Activated naive CD4-positive, alpha-beta T cell treated with anti-CD3 and anti-CD28 coated beads, Interleukin-2, amount 50 U/mL, for 72 hours (primary cell): ENCODE data around the gene SAPCD1. TPM values are rescaled to one million over a fixed set of nuclear protein-coding genes. Genes with fewer than 3 reads are reported as not detected.

Source experiments
- ATAC-seq, 2 donors: fragments of 150-1000 bp; cut with Tn5 transposase; 2 replicates each; pipeline ENCODE4 v1.10.0; 2021; ENCODE audit warnings: mild to moderate bottlenecking in 2 of 2, moderate library complexity in 2 of 2
- DNase-seq, 2 donors: peaks; one replicate each; pipeline ENCODE4 v3.0.0; 2021 to 2022; ENCODE audit warnings: low spot score in 2 of 2
- H3K27ac Mint-ChIP-seq, 2 donors: one replicate each; pipeline ENCODE4 v1.8.0; 2022; ENCODE audit warnings: mild to moderate bottlenecking in 2 of 2, mixed read lengths in 2 of 2
- H3K36me3 Mint-ChIP-seq, 2 donors: one replicate each; pipeline ENCODE4 v1.8.0; 2022; ENCODE audit warnings: mixed read lengths in 2 of 2
- H3K9me3 Mint-ChIP-seq, 2 donors: one replicate each; pipeline ENCODE4 v1.8.0; 2022; ENCODE audit warnings: mixed read lengths in 2 of 2
- total RNA-seq, 2 donors: library from RNA; stranded (reverse); gene quantifications; one replicate each; pipeline ENCODE4 v1.2.3, GENCODE V29; 2022

SAPCD1 gene
- total RNA-seq, 2 donors from 2014 or later, result 13.3 to 21.3 TPM

GRCh38 chr6:31764198-31764597 is 1.7 kb downstream of the SAPCD1 start:
- Mint-ChIP-seq H3K9me3 (no peaks in the 10 kb centered on the region), H3K36me3 (peaks cover 25 to 30% of the 10 kb centered on the region in 2 donors), H3K27ac (peak overlapping the region; percentile 41 to 79)
- ATAC-seq (no peak), DNase-seq (no peak)

GRCh38 chr6:31765559-31765909 is 3.1 kb downstream of the SAPCD1 start:
- Mint-ChIP-seq H3K27ac (peak overlapping the region in 1 of 2 donors; percentile 74), H3K9me3 (no peaks in the 10 kb centered on the region), H3K36me3 (peaks cover 14 to 16% of the 10 kb centered on the region in 2 donors)
- no peak for ATAC-seq
- no peak for DNase-seq

GRCh38 chr6:31765910-31766794 is 3.7 kb downstream of the SAPCD1 start:
- no peak overlapping the region for H3K27ac Mint-ChIP-seq
- no peaks in the 10 kb centered on the region for H3K9me3 Mint-ChIP-seq
- ATAC-seq (no peak), DNase-seq (no peak)
- peaks cover 8 to 11% of the 10 kb centered on the region in 2 donors for H3K36me3 Mint-ChIP-seq

GRCh38 chr6:31767096-31767645 is 4.7 kb downstream of the SAPCD1 start:
- peaks cover 5 to 8% of the 10 kb centered on the region in 2 donors for H3K36me3 Mint-ChIP-seq

GRCh38 chr6:31768363-31769257 is 6.2 kb downstream of the SAPCD1 start:
- peaks cover 0 to 4% of the 10 kb centered on the region in 2 donors for H3K36me3 Mint-ChIP-seq
- DNase-seq, result no peak
- no peak for ATAC-seq
- H3K27ac Mint-ChIP-seq, result no peak overlapping the region
- H3K9me3 Mint-ChIP-seq, result no peaks in the 10 kb centered on the region

More at GRCh38 chr6:31767096-31767645, 4.7 kb downstream of the SAPCD1 start:
- H3K27ac Mint-ChIP-seq, result no peak overlapping the region
- ATAC-seq (no peak), DNase-seq (no peak)
- no peaks in the 10 kb centered on the region for H3K9me3 Mint-ChIP-seq

- no peak overlapping the region for H3K27ac Mint-ChIP-seq
- H3K36me3 Mint-ChIP-seq, result no peaks in the 10 kb centered on the region
- DNase-seq (peak in 1 of 2 donors; percentile 92), ATAC-seq (peak; percentile 62 to 85)
- no peaks in the 10 kb centered on the region for H3K9me3 Mint-ChIP-seq
Observed at GRCh38 chr6:31769684-31770371, 7.4 kb downstream of the SAPCD1 start.

GRCh38 chr6:31770860-31771259 is 8.4 kb downstream of the SAPCD1 start:
- Mint-ChIP-seq H3K36me3 (no peaks in the 10 kb centered on the region), H3K27ac (no peak overlapping the region), H3K9me3 (no peaks in the 10 kb centered on the region)
- no peak for ATAC-seq
- DNase-seq, result no peak

- no peaks in the 10 kb centered on the region for H3K9me3 Mint-ChIP-seq
- DNase-seq (no peak), ATAC-seq (peak in 1 of 2 donors; percentile 52)
- no peak overlapping the region for H3K27ac Mint-ChIP-seq
- H3K36me3 Mint-ChIP-seq, result no peaks in the 10 kb centered on the region
Observed at GRCh38 chr6:31771992-31772358, 9.5 kb downstream of the SAPCD1 start.

- H3K9me3 Mint-ChIP-seq, result no peaks in the 10 kb centered on the region
- H3K36me3 Mint-ChIP-seq, result no peaks in the 10 kb centered on the region
- DNase-seq, result no peak
- ATAC-seq, result no peak
- peak overlapping the region in 1 of 2 donors; percentile 63 for H3K27ac Mint-ChIP-seq
Observed at GRCh38 chr6:31775184-31775583, 12.7 kb downstream of the SAPCD1 start.

GRCh38 chr6:31775633-31776484 is 13.4 kb downstream of the SAPCD1 start:
- no peak for DNase-seq
- peaks cover 0 to 1% of the 10 kb centered on the region in 2 donors for H3K36me3 Mint-ChIP-seq
- H3K27ac Mint-ChIP-seq, result peak overlapping the region; percentile 29 to 63
- ATAC-seq, result no peak
- no peaks in the 10 kb centered on the region for H3K9me3 Mint-ChIP-seq

GRCh38 chr6:31776485-31776988 is 14.1 kb downstream of the SAPCD1 start:
- no peaks in the 10 kb centered on the region for H3K9me3 Mint-ChIP-seq
- ATAC-seq, result no peak
- H3K27ac Mint-ChIP-seq, result peak overlapping the region; percentile 29 to 63
- peaks cover 0 to 5% of the 10 kb centered on the region in 2 donors for H3K36me3 Mint-ChIP-seq
- no peak for DNase-seq

- peaks cover 0 to 5% of the 10 kb centered on the region in 2 donors for H3K36me3 Mint-ChIP-seq
- H3K27ac Mint-ChIP-seq, result peak within 1 kb of the TSS; percentile 29 to 63
- DNase-seq, result peak; percentile 69 to 84
- no peaks in the 10 kb centered on the region for H3K9me3 Mint-ChIP-seq
- peak; percentile 92 to 94 for ATAC-seq
Observed at GRCh38 chr6:31776989-31777666, 14.7 kb downstream of the SAPCD1 start, which contains the start of gene VWA7. Gene VWA7 (minus strand): TSS chr6:31777328. CDS start chr6:31776779, 549 bp downstream.

GRCh38 chr6:31777667-31778050 is 15.2 kb downstream of the SAPCD1 start:
- Mint-ChIP-seq H3K36me3 (peaks cover 0 to 5% of the 10 kb centered on the region in 2 donors), H3K27ac (no peak overlapping the region), H3K9me3 (no peaks in the 10 kb centered on the region)
- DNase-seq (no peak), ATAC-seq (no peak)

GRCh38 chr6:31778193-31778592 is 15.7 kb downstream of the SAPCD1 start:
- ATAC-seq, result no peak
- no peak overlapping the region for H3K27ac Mint-ChIP-seq
- H3K9me3 Mint-ChIP-seq, result no peaks in the 10 kb centered on the region
- peaks cover 0 to 5% of the 10 kb centered on the region in 2 donors for H3K36me3 Mint-ChIP-seq
- no peak for DNase-seq
